ENCODE results near the gene LRCH1. TPM values are rescaled to one million over a fixed set of nuclear protein-coding genes. Genes with fewer than 3 reads are reported as not detected.
A peak's percentile ranks its signal among the peaks of the same experiment; 100 is the strongest.

LRCH1 gene
- total RNA-seq, 2 donors from 2014 or later, result 24.9 to 26.0 TPM

GRCh38 chr13:46796129-46796514 lies 243.2 kb downstream of the LRCH1 start:
- Mint-ChIP-seq H3K9me3 (no peaks in the 10 kb centered on the region), H3K4me1 (ENCODE audit: low read depth in 2 of 2) (peaks cover 17 to 27% of the 10 kb centered on the region in 2 donors), H3K36me3 (peaks cover 4% of the 10 kb centered on the region), H3K27me3 (no peaks in the 10 kb centered on the region), H3K27ac (peak overlapping the region; percentile 88 to 89), H3K4me3 (peak overlapping the region; percentile 99)
- ATAC-seq (no peak), DNase-seq (ENCODE audit: low spot score) (no peak)

GRCh38 chr13:46796515-46797474 lies 243.8 kb downstream of the LRCH1 start, which contains the start of gene ESD:
Gene ESD (minus strand): TSS chr13:46797161. CDS start chr13:46791413, 5,748 bp downstream.
- H3K9me3 Mint-ChIP-seq, result no peaks in the 10 kb centered on the region
- H3K27ac Mint-ChIP-seq, result peak within 1 kb of the TSS; percentile 88 to 89
- H3K4me3 Mint-ChIP-seq, result peak within 1 kb of the TSS; percentile 99
- H3K4me1 Mint-ChIP-seq (ENCODE audit: low read depth in 2 of 2), result peaks cover 17 to 27% of the 10 kb centered on the region in 2 donors
- ATAC-seq, result peak; percentile 95
- peaks cover 4% of the 10 kb centered on the region for H3K36me3 Mint-ChIP-seq
- no peaks in the 10 kb centered on the region for H3K27me3 Mint-ChIP-seq
- peak; percentile 86 for DNase-seq (ENCODE audit: low spot score)

DNA sequence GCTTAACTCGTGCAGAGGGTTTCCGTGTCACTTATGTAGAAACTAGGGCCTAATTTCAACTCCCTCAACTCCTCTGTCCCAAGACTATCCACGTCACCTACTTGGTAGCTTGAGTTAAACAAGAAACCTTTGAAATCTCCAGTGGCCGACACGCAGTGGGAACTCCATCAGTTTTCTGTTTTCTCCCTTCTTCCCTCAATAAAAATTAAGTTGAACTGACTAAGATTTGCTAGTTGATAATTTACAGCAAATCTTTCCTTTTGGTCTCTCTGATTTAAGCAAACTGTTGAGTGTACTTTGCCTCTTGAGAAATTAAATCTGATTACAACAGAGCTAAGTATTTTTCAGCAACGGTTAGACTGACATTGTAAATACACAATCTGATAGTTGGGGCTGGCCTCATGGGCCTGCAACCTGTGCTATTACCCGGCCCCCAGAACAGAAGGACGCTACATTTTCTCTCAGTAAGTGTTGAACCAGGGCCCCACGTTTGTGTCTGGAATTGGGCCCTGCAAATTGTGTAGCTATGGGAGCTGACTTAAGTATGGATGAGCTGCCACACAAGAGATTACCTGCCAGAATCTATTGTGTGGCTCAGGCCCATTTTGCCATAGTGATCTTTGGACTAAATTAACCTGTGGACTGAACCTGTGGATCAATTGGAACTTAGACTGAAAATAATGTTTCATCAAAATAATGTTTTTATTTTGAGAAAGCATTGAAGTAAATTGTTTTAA lies 244.7 kb downstream of the LRCH1 start:
- no peak for ATAC-seq
- Mint-ChIP-seq H3K36me3 (peaks cover 4% of the 10 kb centered on the region), H3K4me1 (ENCODE audit: low read depth in 2 of 2) (peaks cover 17 to 27% of the 10 kb centered on the region in 2 donors), H3K9me3 (no peaks in the 10 kb centered on the region), H3K27ac (peak overlapping the region; percentile 88 to 89), H3K27me3 (no peaks in the 10 kb centered on the region), H3K4me3 (peak overlapping the region; percentile 99)
- no peak for DNase-seq (ENCODE audit: low spot score)

DNA sequence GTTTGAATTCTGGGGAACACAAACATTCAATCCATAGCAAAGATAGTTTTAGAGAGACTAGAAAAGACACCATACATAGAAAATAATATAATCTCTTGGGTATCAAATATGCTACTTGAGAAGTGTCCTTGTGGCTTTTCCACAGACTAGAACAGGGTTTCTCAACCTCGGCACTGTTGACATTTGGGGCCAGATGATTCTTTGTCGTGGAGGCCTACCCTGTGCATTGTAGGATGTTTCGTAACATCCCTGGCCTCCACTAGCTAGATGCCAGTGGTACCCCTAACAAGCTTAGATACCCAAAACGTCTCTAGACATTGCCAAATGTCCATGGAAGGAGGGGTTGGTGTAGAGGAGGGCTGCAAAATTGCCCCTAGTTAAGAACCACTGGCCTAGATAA lies 246.2 kb downstream of the LRCH1 start:
- Mint-ChIP-seq H3K27me3 (no peaks in the 10 kb centered on the region), H3K4me3 (no peak overlapping the region), H3K36me3 (peaks cover 4% of the 10 kb centered on the region), H3K9me3 (no peaks in the 10 kb centered on the region), H3K27ac (no peak overlapping the region), H3K4me1 (ENCODE audit: low read depth in 2 of 2) (peaks cover 17 to 22% of the 10 kb centered on the region in 2 donors)
- ATAC-seq, result no peak
- DNase-seq (ENCODE audit: low spot score), result no peak

- no peaks in the 10 kb centered on the region for H3K36me3 Mint-ChIP-seq
- no peak for DNase-seq (ENCODE audit: low spot score)
- no peak for ATAC-seq
- H3K4me3 Mint-ChIP-seq, result no peak overlapping the region
- no peak overlapping the region for H3K27ac Mint-ChIP-seq
- peaks cover 2 to 5% of the 10 kb centered on the region in 2 donors for H3K27me3 Mint-ChIP-seq
- H3K9me3 Mint-ChIP-seq, result peaks cover 3% of the 10 kb centered on the region
- H3K4me1 Mint-ChIP-seq (ENCODE audit: low read depth in 2 of 2), result peaks cover 7% of the 10 kb centered on the region in 2 donors
Observed at GRCh38 chr13:46801858-46802257, 248.9 kb downstream of the LRCH1 start.

Other genes starting within 250 kb of the LRCH1 start
- 1 to 10 TPM; 2.0 to 3.0 TPM for gene RUBCNL, start 165.9 kb upstream of the LRCH1 start, total RNA-seq
- 10 to 100 TPM; 38.7 to 40.4 TPM for gene ESD, start 244.0 kb downstream of the LRCH1 start, total RNA-seq

Data from natural killer cell treated with Interleukin-12 subunit alpha and Interleukin-12 subunit beta and Interleukin-15 and Interleukin-18, amount 100 ng/mL, for 72 hours (primary cell).